CD14-positive monocyte (primary cell): ENCODE data around the gene NFATC2. TPM values are rescaled to one million over a fixed set of nuclear protein-coding genes. Genes with fewer than 3 reads are reported as not detected.

ENCODE experiments used
- DNase-seq, 3 donors: peaks; one replicate each; pipeline ENCODE4 v3.0.0-alpha.2; 2011 to 2022
- H2AFZ ChIP-seq: 2 replicates; pipeline ENCODE4 v1.6.0; 2012; ENCODE audit warnings: mild to moderate bottlenecking, low read depth, low read length, inconsistent platforms; ENCODE audit not compliant: insufficient read depth, poor library complexity, severe bottlenecking
- H3K27ac ChIP-seq, 2 donors: 1 replicate in 1 of 2; 2 replicates in 1 of 2; pipeline ENCODE4 v1.5.1; 2012 to 2013; ENCODE audit warnings: low read length in 2 of 2, control low read depth in 1 of 2, inconsistent platforms in 1 of 2, low read depth in 1 of 2, mild to moderate bottlenecking in 1 of 2
- H3K27me3 ChIP-seq, 2 donors: one replicate each; pipeline versions ENCODE4 v1.6.0 to v1.6.1; 2011 to 2013; ENCODE audit warnings: low read length in 2 of 2; ENCODE audit not compliant: control insufficient read depth in 2 of 2, insufficient read depth in 2 of 2
- H3K36me3 ChIP-seq, 2 donors: replicated peaks in 1 of 2; 1 replicate in 1 of 2; 2 replicates in 1 of 2; pipeline versions ENCODE4 v1.5.1 to v1.6.1; 2012 to 2013; ENCODE audit warnings: low read length in 2 of 2, control low read depth in 1 of 2, inconsistent platforms in 1 of 2, mild to moderate bottlenecking in 1 of 2; ENCODE audit not compliant: insufficient read depth in 2 of 2, control insufficient read depth in 1 of 2
- H3K4me1 ChIP-seq, 2 donors: 1 replicate in 1 of 2; 2 replicates in 1 of 2; pipeline versions ENCODE4 v1.5.1 to v1.6.1; 2012 to 2013; ENCODE audit warnings: low read length in 2 of 2, control low read depth in 1 of 2, inconsistent platforms in 1 of 2, mild to moderate bottlenecking in 1 of 2, moderate library complexity in 1 of 2; ENCODE audit not compliant: insufficient read depth in 2 of 2, control insufficient read depth in 1 of 2
- H3K4me2 ChIP-seq: replicated peaks from 2 replicates; pipeline ENCODE3; 2012; ENCODE audit warnings: low read length, moderate library complexity, mild to moderate bottlenecking; ENCODE audit not compliant: poor library complexity, severe bottlenecking; ENCODE audit errors: extremely low read depth
- H3K4me3 ChIP-seq, 3 experiments: fragments of 200-600 bp in 1 of 3; sonication (generic) in 1 of 3; replicated peaks in 1 of 3; 1 replicate in 2 of 3; 2 replicates in 1 of 3; pipeline ENCODE4 v1.5.1; 2011 to 2013; ENCODE audit warnings: low read length in 3 of 3, mild to moderate bottlenecking in 3 of 3, control low read depth in 2 of 3, low read depth in 2 of 3, inconsistent platforms in 1 of 3, moderate library complexity in 1 of 3
- H3K79me2 ChIP-seq: 2 replicates; pipeline ENCODE4 v1.6.0; 2012; ENCODE audit warnings: mild to moderate bottlenecking, control low read depth, inconsistent platforms, low read length, moderate library complexity; ENCODE audit not compliant: insufficient read depth
- H3K9ac ChIP-seq: 2 replicates; pipeline ENCODE4 v1.6.0; 2017; ENCODE audit warnings: low read length, mild to moderate bottlenecking; ENCODE audit not compliant: insufficient read depth, poor library complexity, severe bottlenecking
- H3K9me3 ChIP-seq, 2 donors: replicated peaks in 1 of 2; 1 replicate in 1 of 2; 2 replicates in 1 of 2; pipeline versions ENCODE4 v1.5.1 to v1.6.1; 2012 to 2013; ENCODE audit warnings: low read length in 2 of 2, control low read depth in 1 of 2; ENCODE audit not compliant: control insufficient read depth in 1 of 2, insufficient read depth in 1 of 2
- H4K20me1 ChIP-seq: 2 replicates; pipeline ENCODE4 v1.6.0; 2012; ENCODE audit warnings: mild to moderate bottlenecking, low read length, control low read depth, moderate library complexity; ENCODE audit not compliant: insufficient read depth
- H3K27ac Mint-ChIP-seq, 7 donors: one replicate each; pipeline ENCODE4 v1.8.0; 2020; ENCODE audit warnings: mild to moderate bottlenecking in 7 of 7, mixed read lengths in 7 of 7, moderate library complexity in 6 of 7, inconsistent platforms in 2 of 7
- H3K27me3 Mint-ChIP-seq, 3 donors: one replicate each; pipeline ENCODE4 v1.8.0; 2021 to 2022; ENCODE audit warnings: low read depth in 3 of 3, mild to moderate bottlenecking in 3 of 3, mixed read lengths in 3 of 3, moderate library complexity in 3 of 3, inconsistent platforms in 1 of 3
- H3K36me3 Mint-ChIP-seq, 2 donors: one replicate each; pipeline ENCODE4 v1.8.0; 2020; ENCODE audit warnings: mixed read lengths in 2 of 2, inconsistent platforms in 1 of 2, mild to moderate bottlenecking in 1 of 2
- H3K4me1 Mint-ChIP-seq: one replicate; pipeline ENCODE4 v1.8.0; 2020; ENCODE audit warnings: mild to moderate bottlenecking, mixed read lengths
- H3K4me3 Mint-ChIP-seq, 2 donors: one replicate each; pipeline ENCODE4 v1.8.0; 2020; ENCODE audit warnings: mild to moderate bottlenecking in 2 of 2, mixed read lengths in 2 of 2, moderate library complexity in 1 of 2
- H3K9me3 Mint-ChIP-seq, 7 donors: one replicate each; pipeline ENCODE4 v1.8.0; 2020 to 2022; ENCODE audit warnings: mixed read lengths in 7 of 7, mild to moderate bottlenecking in 6 of 7, moderate library complexity in 6 of 7, inconsistent platforms in 2 of 7
- WGBS: methylation state at CpG from one replicate; pipeline ENCODE4 v1.1.5; 2013; ENCODE audit warnings: missing lambda C conversion rate; ENCODE audit not compliant: insufficient coverage; 5-methylcytosine and 5-hydroxymethylcytosine counted together
- intact Hi-C, 2 donors: fragments of 100-400 bp; cut with micrococcal nuclease; formaldehyde crosslinking; loops; one replicate each; pipeline versions ENCODE4 v1.15.0 to v1.15.1; 2023
- polyA plus RNA-seq, 3 donors: library from polyadenylated mRNA; depleted of rRNA in 1 of 3; unstranded in 2 of 3; stranded (reverse) in 1 of 3; fragments of 300-500 nt in 2 of 3; fragments of >200 nt in 1 of 3; fragmentation: Illumina TruSeq in 2 of 3; gene quantifications; 1 replicate in 2 of 3; 2 replicates in 1 of 3; pipeline ENCODE4 v1.2.3, GENCODE V29; 2012 to 2021
- TF ChIP-seq, protein P1 (sequence below): fragments of 200-600 bp; IDR thresholded peaks from one replicate; pipeline ENCODE4 v1.8.0; 2022; ENCODE audit warnings: antibody characterized with exemption, mild to moderate bottlenecking

The NFATC2 gene
- polyA plus RNA-seq, 3 donors, result 0.03 to 0.18 (median 0.11) TPM

DNA sequence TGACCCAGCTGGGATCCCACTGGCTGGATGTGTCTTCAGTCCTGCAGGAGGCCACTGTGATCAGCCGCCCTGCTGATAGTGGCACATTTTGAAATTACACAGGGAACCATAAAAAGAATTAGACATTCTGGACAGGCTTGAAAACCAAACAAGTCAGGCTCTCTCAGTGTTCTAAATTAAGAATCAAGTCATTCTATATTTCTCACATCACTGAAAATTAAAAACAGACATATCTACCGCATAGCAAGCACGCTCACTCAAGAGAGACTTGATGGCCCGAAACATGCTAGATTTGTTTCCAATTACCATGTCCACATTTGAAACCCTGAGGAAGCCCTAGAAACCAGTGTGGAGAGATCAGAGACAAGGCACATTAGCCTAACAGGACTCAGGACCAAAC, 57.7 kb downstream of the NFATC2 start:
- Histone ChIP-seq H3K9me3 (no peaks in the 10 kb centered on the region), H3K9ac (no peak overlapping the region), H4K20me1 (no peaks in the 10 kb centered on the region), H3K4me2 (no peak overlapping the region), H3K4me1 (no peaks in the 10 kb centered on the region), H3K27me3 (no peaks in the 10 kb centered on the region), H3K36me3 (no peaks in the 10 kb centered on the region), H3K27ac (no peak overlapping the region), H3K4me3 (no peak overlapping the region), H2AFZ (no peak overlapping the region), H3K79me2 (no peaks in the 10 kb centered on the region)
- intact Hi-C loops, result no loop called here
- WGBS, result 98% methylated on average over 4 of the region's 4 CpGs
- Mint-ChIP-seq H3K4me1 (peaks cover 7% of the 10 kb centered on the region), H3K36me3 (no peaks in the 10 kb centered on the region), H3K27me3 (peaks cover 2 to 4% (median 3%) of the 10 kb centered on the region in 3 donors), H3K9me3 (peaks cover 0 to 5% (median 0%) of the 10 kb centered on the region in 7 donors), H3K27ac (no peak overlapping the region), H3K4me3 (no peak overlapping the region)
- TF ChIP-seq, protein P1, sequence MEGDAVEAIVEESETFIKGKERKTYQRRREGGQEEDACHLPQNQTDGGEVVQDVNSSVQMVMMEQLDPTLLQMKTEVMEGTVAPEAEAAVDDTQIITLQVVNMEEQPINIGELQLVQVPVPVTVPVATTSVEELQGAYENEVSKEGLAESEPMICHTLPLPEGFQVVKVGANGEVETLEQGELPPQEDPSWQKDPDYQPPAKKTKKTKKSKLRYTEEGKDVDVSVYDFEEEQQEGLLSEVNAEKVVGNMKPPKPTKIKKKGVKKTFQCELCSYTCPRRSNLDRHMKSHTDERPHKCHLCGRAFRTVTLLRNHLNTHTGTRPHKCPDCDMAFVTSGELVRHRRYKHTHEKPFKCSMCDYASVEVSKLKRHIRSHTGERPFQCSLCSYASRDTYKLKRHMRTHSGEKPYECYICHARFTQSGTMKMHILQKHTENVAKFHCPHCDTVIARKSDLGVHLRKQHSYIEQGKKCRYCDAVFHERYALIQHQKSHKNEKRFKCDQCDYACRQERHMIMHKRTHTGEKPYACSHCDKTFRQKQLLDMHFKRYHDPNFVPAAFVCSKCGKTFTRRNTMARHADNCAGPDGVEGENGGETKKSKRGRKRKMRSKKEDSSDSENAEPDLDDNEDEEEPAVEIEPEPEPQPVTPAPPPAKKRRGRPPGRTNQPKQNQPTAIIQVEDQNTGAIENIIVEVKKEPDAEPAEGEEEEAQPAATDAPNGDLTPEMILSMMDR, result no peak
- no peak for DNase-seq

DNA sequence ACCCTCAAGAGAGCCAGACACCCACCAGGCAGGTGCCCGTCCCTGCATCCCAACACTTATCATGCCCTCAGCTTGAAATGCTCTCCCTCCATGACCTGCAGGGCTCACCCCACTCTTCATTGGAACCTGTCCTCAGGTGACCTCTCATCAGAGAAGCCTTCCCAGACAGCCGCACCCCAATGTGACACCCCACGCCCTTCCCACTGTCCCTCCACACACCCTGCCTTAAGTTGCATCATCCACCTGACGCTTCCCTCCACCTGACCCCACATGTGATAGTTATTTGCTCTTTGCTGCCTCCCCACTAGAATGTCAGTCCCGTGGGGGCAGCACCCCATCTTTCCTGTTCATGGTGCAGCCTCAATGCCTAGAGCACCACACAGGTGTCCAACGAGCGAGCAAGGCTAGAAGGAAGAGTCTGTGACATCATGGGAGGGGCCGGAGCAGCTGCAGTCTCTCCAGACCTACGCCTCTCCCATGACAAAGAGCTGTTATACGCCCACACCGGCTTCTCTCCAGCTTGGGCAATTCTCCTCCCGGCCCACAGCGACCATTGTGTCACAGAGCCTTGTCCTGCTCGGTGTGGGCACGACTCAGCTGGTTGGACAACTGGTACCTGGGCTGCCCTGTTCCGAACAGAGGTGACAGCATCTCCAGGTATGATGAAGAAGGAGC, 58.2 kb downstream of the NFATC2 start:
- Histone ChIP-seq H4K20me1 (no peaks in the 10 kb centered on the region), H3K9ac (no peak overlapping the region), H3K4me1 (no peaks in the 10 kb centered on the region), H3K9me3 (no peaks in the 10 kb centered on the region), H3K36me3 (no peaks in the 10 kb centered on the region), H3K4me3 (no peak overlapping the region), H3K4me2 (no peak overlapping the region), H3K27me3 (no peaks in the 10 kb centered on the region), H3K27ac (no peak overlapping the region), H3K79me2 (no peaks in the 10 kb centered on the region), H2AFZ (no peak overlapping the region)
- no peak overlapping the region for H3K4me3 Mint-ChIP-seq
- 80% methylated on average over 12 of the region's 16 CpGs for WGBS
- peaks cover 2 to 4% (median 3%) of the 10 kb centered on the region in 3 donors for H3K27me3 Mint-ChIP-seq
- no peaks in the 10 kb centered on the region for H3K36me3 Mint-ChIP-seq
- no peak overlapping the region for H3K27ac Mint-ChIP-seq
- no peak for DNase-seq
- intact Hi-C loops, result no loop called here
- H3K9me3 Mint-ChIP-seq, result peaks cover 0 to 5% (median 0%) of the 10 kb centered on the region in 7 donors
- TF ChIP-seq, protein P1, result no peak
- peaks cover 7% of the 10 kb centered on the region for H3K4me1 Mint-ChIP-seq
